RWPE2 (cell line): ENCODE results near the gene MYEOV.

Experiments used
- ATAC-seq: fragments of 200-7000 bp; cut with Tn5 transposase; 3 replicates; pipeline ENCODE4 v1.9.1; 2021; ENCODE audit warnings: low read depth
- DNase-seq: peaks from one replicate; pipeline ENCODE4 v3.0.0-alpha.2; 2020; ENCODE audit warnings: low spot score
- H3K27ac ChIP-seq: fragments of 450-650 bp; 2 replicates; pipeline ENCODE4 v1.5.1; 2017; ENCODE audit warnings: mild to moderate bottlenecking; ENCODE audit not compliant: poor library complexity, severe bottlenecking
- H3K27me3 ChIP-seq: fragments of 250-450 bp; sonication (Bioruptor Pico); 2 replicates; pipeline ENCODE4 v1.5.1; 2021; ENCODE audit warnings: mild to moderate bottlenecking, moderate library complexity; ENCODE audit not compliant: insufficient read depth, poor library complexity, severe bottlenecking
- H3K36me3 ChIP-seq: fragments of 250-450 bp; sonication (Bioruptor Pico); 2 replicates; pipeline ENCODE4 v1.5.1; 2020; ENCODE audit warnings: low read depth, mild to moderate bottlenecking, moderate library complexity
- H3K4me1 ChIP-seq: fragments of 250-450 bp; sonication (Bioruptor Pico); 2 replicates; pipeline ENCODE4 v1.5.1; 2021; ENCODE audit warnings: mild to moderate bottlenecking, moderate library complexity; ENCODE audit not compliant: insufficient read depth, poor library complexity, severe bottlenecking
- H3K4me3 ChIP-seq: fragments of 250-450 bp; sonication (Bioruptor Pico); 2 replicates; pipeline ENCODE4 v1.5.1; 2021; ENCODE audit warnings: mild to moderate bottlenecking, moderate library complexity; ENCODE audit not compliant: severe bottlenecking
- H3K9me3 ChIP-seq: fragments of 250-450 bp; sonication (Bioruptor Pico); 2 replicates; pipeline ENCODE4 v1.5.1; 2021; ENCODE audit warnings: mild to moderate bottlenecking, moderate library complexity; ENCODE audit not compliant: severe bottlenecking
- CTCF ChIP-seq: fragments of 450-650 bp; IDR thresholded peaks from one replicate; pipeline ENCODE4 v1.5.1; 2017; ENCODE audit warnings: mild to moderate bottlenecking, moderate library complexity; ENCODE audit not compliant: poor library complexity, severe bottlenecking

MYEOV gene

GRCh38 chr11:69252490-69252837, 41.5 kb upstream of the MYEOV start:
- TF ChIP-seq CTCF, result no peak
- H3K27me3 ChIP-seq, result no peaks in the 10 kb centered on the region
- ATAC-seq (no peak), DNase-seq (no peak)
- H3K36me3 ChIP-seq, result no peaks in the 10 kb centered on the region
- H3K9me3 ChIP-seq, result peaks cover 2% of the 10 kb centered on the region
- no peak overlapping the region for H3K27ac ChIP-seq
- H3K4me1 ChIP-seq, result no peaks in the 10 kb centered on the region
- no peak overlapping the region for H3K4me3 ChIP-seq

DNA sequence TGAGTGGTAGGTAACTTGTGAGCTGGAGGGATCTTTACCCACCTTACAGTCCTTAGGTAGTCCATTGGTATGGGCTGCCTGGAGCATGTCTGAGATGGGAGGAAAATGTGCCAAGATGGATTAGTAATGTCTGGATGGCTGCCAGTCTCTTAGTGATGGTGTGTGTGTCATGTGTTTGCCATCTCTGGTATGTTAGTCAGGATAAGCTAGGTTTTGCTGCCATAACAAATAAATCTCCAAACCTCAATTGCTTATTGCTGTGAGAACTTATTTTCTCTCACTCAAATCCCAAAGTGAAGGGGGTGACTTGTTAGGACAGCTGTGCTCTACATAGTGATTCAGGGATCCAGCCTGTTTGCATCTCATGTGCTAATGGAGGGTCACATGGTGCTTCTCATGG, 40.9 kb upstream of the MYEOV start:
- peak; percentile 36; the same call in 1 of the 3 replicates for ATAC-seq
- Histone ChIP-seq H3K36me3 (no peaks in the 10 kb centered on the region), H3K9me3 (peaks cover 2% of the 10 kb centered on the region), H3K27ac (no peak overlapping the region), H3K4me3 (no peak overlapping the region), H3K4me1 (no peaks in the 10 kb centered on the region), H3K27me3 (no peaks in the 10 kb centered on the region)
- no peak for TF ChIP-seq CTCF
- no peak for DNase-seq

DNA sequence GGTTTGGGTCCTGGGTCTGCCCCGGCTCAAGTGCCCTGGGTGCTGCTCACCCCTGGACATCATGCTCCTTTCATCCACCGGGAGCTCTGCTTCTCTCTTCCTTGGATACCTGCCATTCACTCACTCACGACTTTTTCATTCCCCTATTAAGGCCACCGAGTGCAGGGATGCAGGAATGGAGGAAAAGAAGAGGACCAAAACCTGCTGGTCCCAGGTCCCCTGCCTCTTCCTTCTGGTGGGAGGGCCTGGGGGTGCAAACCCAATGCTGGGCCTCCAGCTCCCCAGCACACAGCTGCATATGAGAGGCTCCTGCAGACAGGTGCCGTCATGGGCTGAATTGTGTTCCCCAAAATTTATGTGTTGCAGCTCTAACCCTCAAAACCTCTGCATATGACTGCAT, 36.8 kb upstream of the MYEOV start:
- TF ChIP-seq CTCF, result no peak
- Histone ChIP-seq H3K4me1 (peaks cover 3% of the 10 kb centered on the region), H3K27ac (no peak overlapping the region), H3K36me3 (no peaks in the 10 kb centered on the region), H3K4me3 (no peak overlapping the region), H3K27me3 (no peaks in the 10 kb centered on the region), H3K9me3 (peaks cover 2% of the 10 kb centered on the region)
- DNase-seq (no peak), ATAC-seq (no peak)

- no peaks in the 10 kb centered on the region for H3K27me3 ChIP-seq
- ATAC-seq (no peak), DNase-seq (no peak)
- H3K4me3 ChIP-seq, result no peak overlapping the region
- no peaks in the 10 kb centered on the region for H3K36me3 ChIP-seq
- no peak for TF ChIP-seq CTCF
- H3K9me3 ChIP-seq, result no peaks in the 10 kb centered on the region
- H3K27ac ChIP-seq, result no peak overlapping the region
- peaks cover 3% of the 10 kb centered on the region for H3K4me1 ChIP-seq
These were observed 35.9 kb upstream of the MYEOV start for GRCh38 chr11:69257838-69258658.

GRCh38 chr11:69259096-69259495, 34.9 kb upstream of the MYEOV start:
- Histone ChIP-seq H3K27me3 (no peaks in the 10 kb centered on the region), H3K9me3 (no peaks in the 10 kb centered on the region), H3K4me1 (peaks cover 3% of the 10 kb centered on the region), H3K36me3 (no peaks in the 10 kb centered on the region), H3K4me3 (no peak overlapping the region), H3K27ac (no peak overlapping the region)
- no peak for ATAC-seq
- DNase-seq, result no peak
- TF ChIP-seq CTCF, result no peak
